ENCODE data around the gene ELFN2.

GRCh38 chr22:37416827-37417226, 10.5 kb downstream of the ELFN2 start:
- TF ChIP-seq CTCF (IDR thresholded peaks at IDR 0.05): no peak
- TF ChIP-seq EZH2 (IDR thresholded peaks at IDR 0.05): no peak

Data from neural progenitor cell (in vitro differentiated cells).